GM23248 (cell line): ENCODE results near the gene RASGRP2.

ENCODE experiments used
- EZH2 ChIP-seq: fragments of 200-600 bp; sonication (generic); IDR thresholded peaks from 2 replicates; pipeline ENCODE4 v1.6.1; 2018; ENCODE audit warnings: antibody characterized with exemption, mild to moderate bottlenecking; ENCODE audit not compliant: insufficient read depth, poor library complexity, severe bottlenecking
- EZH2phosphoT487 ChIP-seq: fragments of 200-600 bp; sonication (generic); IDR thresholded peaks from 2 replicates; pipeline ENCODE4 v1.6.1; 2018; ENCODE audit warnings: antibody characterized with exemption, moderate library complexity, mild to moderate bottlenecking, low read depth; ENCODE audit not compliant: insufficient read depth

DNA sequence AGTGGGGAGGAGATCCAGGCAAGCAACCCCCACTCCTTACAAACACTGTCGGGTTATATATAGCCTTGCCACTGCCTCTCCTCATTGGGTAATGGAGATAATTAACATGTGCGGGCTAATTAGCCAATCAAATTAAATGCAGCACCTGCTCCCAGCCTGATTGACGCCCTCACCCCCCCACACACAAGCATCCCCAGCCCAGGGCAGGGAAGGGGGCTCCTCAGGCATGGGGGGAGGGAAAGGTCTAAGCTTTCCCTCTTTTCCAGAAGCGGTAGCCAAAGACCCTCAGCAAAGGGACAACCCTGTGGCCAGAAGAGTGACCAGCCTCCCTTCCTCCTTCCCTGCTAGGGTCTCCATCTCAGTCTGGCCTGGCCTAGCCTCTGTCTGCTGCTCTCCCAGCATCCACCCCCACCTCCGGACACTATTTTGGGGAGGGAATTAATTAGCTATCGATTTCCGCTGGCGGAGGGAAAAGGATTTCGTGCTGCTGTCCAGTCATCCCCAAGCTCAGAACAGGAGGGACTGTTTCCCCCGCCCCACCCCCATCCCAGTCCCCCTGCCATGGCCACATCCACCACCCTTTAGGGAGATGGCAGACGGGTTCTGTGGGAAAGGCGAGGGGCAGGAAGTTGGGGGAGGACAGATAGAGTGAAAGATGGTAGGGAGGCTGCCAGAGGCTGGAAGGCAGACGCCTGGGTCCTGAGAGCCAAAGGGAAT, 28.0 kb downstream of the RASGRP2 start:
- TF ChIP-seq EZH2: no peak
- no peak for TF ChIP-seq EZH2phosphoT487
